Ovary (tissue), 3 donors: Measurements from ENCODE around the gene MMD.

Source experiments
- CTCF ChIP-seq, 3 donors: fragments of 450-650 bp in 2 of 3; fragments of 200-600 bp in 1 of 3; IDR thresholded peaks; one replicate each; pipeline versions ENCODE4 v1.5.1 to v1.8.0; 2016 to 2022; ENCODE audit warnings: antibody characterized with exemption in 3 of 3, mild to moderate bottlenecking in 1 of 3
- EP300 ChIP-seq: sonication (generic); formaldehyde crosslinking; IDR thresholded peaks from one replicate; pipeline ENCODE4 v1.6.1; 2017; ENCODE audit warnings: antibody characterized with exemption
- donor health status: DM: no; HTN: no; CAD: no.

GRCh38 chr17:55433629-55434422 lies 12.2 kb upstream of the MMD start:
- TF ChIP-seq CTCF (IDR thresholded peaks at IDR 0.05), result no peak
- no peak for TF ChIP-seq EP300
